AG04449 (cell line): Measurements from ENCODE around the gene LDB3.

Source experiments
- CTCF ChIA-PET: fragments of 350-600 bp; formaldehyde crosslinking; extraction: SDS; loops from one replicate; lab custom pipeline; 2021; ENCODE audit warnings: antibody characterized with exemption; lab: Yijun Ruan, JAX
- POLR2A ChIA-PET: fragments of 400-600, 350-600 bp; formaldehyde crosslinking; extraction: SDS; loops from one replicate; lab custom pipeline; 2020; ENCODE audit warnings: antibody characterized with exemption, inconsistent platforms; lab: Yijun Ruan, JAX
- DNase-seq: peaks from one replicate; pipeline ENCODE4 v3.0.0-alpha.2; 2010; ENCODE audit warnings: low read depth, low spot score
- H3K4me3 ChIP-seq: 2 replicates; pipeline ENCODE4 v1.5.1; 2011; ENCODE audit warnings: low read depth, mild to moderate bottlenecking, control low read depth, low read length
- CTCF ChIP-seq: IDR thresholded peaks from one replicate; pipeline ENCODE4 v1.5.1; 2011; ENCODE audit warnings: mild to moderate bottlenecking, moderate library complexity, low read length, control low read depth, inconsistent platforms; ENCODE audit not compliant: insufficient read depth; ENCODE audit errors: missing control alignments

Gene LDB3

GRCh38 chr10:86663046-86663345 lies 5.3 kb upstream of the LDB3 start:
- TF ChIP-seq CTCF = no peak
- ChIA-PET CTCF (interaction anchor here (0.7 kb wide), 1 partner anchor 49 kb away, joined by 3 read pairs; no protein-coding TSS in a partner anchor), POLR2A (interaction anchor here (0.6 kb wide), 1 partner anchor 10 kb away, joined by 3 read pairs; no protein-coding TSS in a partner anchor)
- H3K4me3 ChIP-seq = no peak overlapping the region
- DNase-seq = no peak

- CTCF ChIA-PET = interaction anchor here (1.5 kb wide), 1 partner anchor 30 kb away, joined by 4 read pairs; no protein-coding TSS in a partner anchor
- no peak overlapping the region for H3K4me3 ChIP-seq
- no peak for DNase-seq
- TF ChIP-seq CTCF = no peak
- POLR2A ChIA-PET = no interaction called here
These were observed 4.6 kb upstream of the LDB3 start for GRCh38 chr10:86663576-86664339.

GRCh38 chr10:86664341-86665217 lies 3.7 kb upstream of the LDB3 start:
- H3K4me3 ChIP-seq = no peak overlapping the region
- no peak for DNase-seq
- CTCF ChIA-PET = interaction anchor here (1.4 to 1.5 kb wide), 2 partner anchors 21 to 29 kb away, joined by 3 to 4 read pairs; no protein-coding TSS in a partner anchor
- no peak for TF ChIP-seq CTCF
- POLR2A ChIA-PET = no interaction called here

GRCh38 chr10:86665218-86665607 lies 3.1 kb upstream of the LDB3 start:
- ChIA-PET CTCF (interaction anchor here (0.8 to 1.5 kb wide), 4 partner anchors 10 to 28 kb away, joined by 3 to 4 read pairs (median 4); no protein-coding TSS in a partner anchor), POLR2A (no interaction called here)
- no peak overlapping the region for H3K4me3 ChIP-seq
- no peak for TF ChIP-seq CTCF
- no peak for DNase-seq

- no peak for TF ChIP-seq CTCF
- no peak for DNase-seq
- H3K4me3 ChIP-seq = no peak overlapping the region
- ChIA-PET CTCF (interaction anchor here (0.8 to 2.1 kb wide), 4 partner anchors 10 to 23 kb away, joined by 3 to 5 read pairs (median 4); no protein-coding TSS in a partner anchor), POLR2A (no interaction called here)
These were observed 2.4 kb upstream of the LDB3 start for GRCh38 chr10:86665868-86666267.
